Psoas muscle (tissue), 8 donors: ENCODE measurements around the gene WNT6. TPM values are rescaled to one million over a fixed set of nuclear protein-coding genes. Genes with fewer than 3 reads are reported as not detected.

Experiments used
- ATAC-seq, 4 donors: fragments of 200-7000 bp; cut with Tn5 transposase; one replicate each; pipeline ENCODE4 v1.9.1; 2020; ENCODE audit warnings: moderate library complexity in 3 of 4, mild to moderate bottlenecking in 2 of 4
- DNase-seq, 2 donors: peaks; one replicate each; pipeline ENCODE4 v3.0.0-alpha.2; 2020
- H3K27ac ChIP-seq: fragments of 200-600 bp; one replicate; pipeline ENCODE4 v1.8.0; 2022
- H3K27me3 ChIP-seq, 3 donors: fragments of 200-600 bp in 1 of 3; one replicate each; pipeline versions ENCODE4 v1.6.1 to v1.8.0; 2013 to 2022; ENCODE audit warnings: low read length in 2 of 3, mild to moderate bottlenecking in 2 of 3, moderate library complexity in 1 of 3; ENCODE audit not compliant: insufficient read depth in 3 of 3
- H3K36me3 ChIP-seq, 2 donors: fragments of 200-600 bp in 1 of 2; one replicate each; pipeline versions ENCODE4 v1.6.1 to v1.8.0; 2013 to 2022; ENCODE audit warnings: low read depth in 1 of 2, mild to moderate bottlenecking in 1 of 2, moderate library complexity in 1 of 2; ENCODE audit not compliant: insufficient read depth in 1 of 2
- H3K4me1 ChIP-seq: fragments of 200-600 bp; one replicate; pipeline ENCODE4 v1.8.0; 2022
- H3K4me3 ChIP-seq: fragments of 200-600 bp; one replicate; pipeline ENCODE4 v1.8.0; 2022; ENCODE audit warnings: mild to moderate bottlenecking
- H3K9me3 ChIP-seq: fragments of 200-600 bp; one replicate; pipeline ENCODE4 v1.8.0; 2022
- CTCF ChIP-seq: fragments of 200-600 bp; IDR thresholded peaks from one replicate; pipeline ENCODE4 v1.8.0; 2022; ENCODE audit warnings: antibody characterized with exemption
- WGBS, 3 donors: extraction: QIAGEN DNeasy Blood & Tissue Kit; methylation state at CpG; one replicate each; pipeline versions ENCODE4 v1.1.6 to v1.1.7; 2013; 5-methylcytosine and 5-hydroxymethylcytosine counted together
- intact Hi-C, 2 donors: fragments of 100-400 bp; cut with DNase I; formaldehyde crosslinking; loops; one replicate each; pipeline versions ENCODE4 v1.11.0 to v1.14.2; 2022
- polyA plus RNA-seq, 3 donors: library from polyadenylated mRNA; stranded (reverse); fragments of 200-250 nt; gene quantifications; one replicate each; pipeline ENCODE4 v1.2.3, GENCODE V29; 2013
- total RNA-seq, 4 donors: library from RNA; stranded (reverse); fragmentation: NEBNext Ultra II Directional in 2 of 4; extraction: Animal tissue kit (Norgen Biotek cat#: 25700) in 2 of 4; gene quantifications; one replicate each; pipeline versions ENCODE4 v1.2.1 to v1.2.4, GENCODE V29; 2021 to 2023
- donor health status: healthy with polysubstance abuse.
- donor health status: DM: no; HTN: no; CAD: no; lungs with moderate emphysema.
- donor health status: Bipolar disorder and iron deficiency.
- donor health status: healthy.
- donor health status: DM: yes; HTN: yes; CAD: no.
- donor health status: DM: no; HTN: no; CAD: no.
- donor health status: DM: no; HTN: no; CAD: no.
- donor health status: DM: yes; HTN: yes; CAD: no.

WNT6 gene
- total and polyA plus RNA-seq, 7 donors: 0.05 to 1.0 (median 0.20) TPM

- ATAC-seq: no peak
- Histone ChIP-seq H3K36me3 (peaks cover 0 to 9% of the 10 kb centered on the region in 2 donors), H3K4me1 (peaks cover 44% of the 10 kb centered on the region), H3K27me3 (no peaks in the 10 kb centered on the region), H3K4me3 (no peak overlapping the region), H3K27ac (peak overlapping the region; percentile 91), H3K9me3 (no peaks in the 10 kb centered on the region)
- 60 to 89% (median 69%) methylated on average over 10 of the region's 10 CpGs for WGBS, 3 donors
- peak in 1 of 2 donors; percentile 27 for DNase-seq
- no peak for TF ChIP-seq CTCF
- intact Hi-C loops: no loop called here
Measured at GRCh38 chr2:218826791-218827190, 32.8 kb upstream of the WNT6 start.

- H3K9me3 ChIP-seq: no peaks in the 10 kb centered on the region
- peaks cover 55% of the 10 kb centered on the region for H3K4me1 ChIP-seq
- H3K27me3 ChIP-seq: no peaks in the 10 kb centered on the region
- intact Hi-C loops: no loop called here
- ATAC-seq (no peak), DNase-seq (no peak)
- TF ChIP-seq CTCF: no peak
- H3K27ac ChIP-seq: peak overlapping the region; percentile 91
- peak overlapping the region; percentile 69 for H3K4me3 ChIP-seq
- WGBS, 3 donors: 62 to 75% (median 67%) methylated on average over 14 of the region's 14 CpGs
- peaks cover 0 to 9% of the 10 kb centered on the region in 2 donors for H3K36me3 ChIP-seq
Measured at GRCh38 chr2:218827701-218828476, 31.7 kb upstream of the WNT6 start.

- peaks cover 58% of the 10 kb centered on the region for H3K4me1 ChIP-seq
- ATAC-seq (no peak), DNase-seq (no peak)
- intact Hi-C loops: no loop called here
- WGBS, 3 donors: 80 to 94% (median 89%) methylated on average over 4 of the region's 4 CpGs
- no peaks in the 10 kb centered on the region for H3K9me3 ChIP-seq
- no peaks in the 10 kb centered on the region for H3K27me3 ChIP-seq
- H3K4me3 ChIP-seq: peak overlapping the region; percentile 69
- peak overlapping the region; percentile 91 for H3K27ac ChIP-seq
- peaks cover 0 to 7% of the 10 kb centered on the region in 2 donors for H3K36me3 ChIP-seq
- no peak for TF ChIP-seq CTCF
Measured at GRCh38 chr2:218828477-218828778, 31.2 kb upstream of the WNT6 start.

GRCh38 chr2:218829868-218830451 lies 29.6 kb upstream of the WNT6 start:
- peak; percentile 55 to 66 (median 64) for ATAC-seq
- 22 to 40% (median 35%) methylated on average over 17 of the region's 17 CpGs for WGBS, 3 donors
- intact Hi-C loops: loop anchor here in 1 of 2 donors (5.0 kb wide), 1 partner anchor 48 kb away; the partner anchor contains the start of gene CYP27A1

More at GRCh38 chr2:218829868-218830451, 29.6 kb upstream of the WNT6 start:
- no peaks in the 10 kb centered on the region for H3K36me3 ChIP-seq
- peak overlapping the region; percentile 69 for H3K4me3 ChIP-seq
- H3K9me3 ChIP-seq: no peaks in the 10 kb centered on the region
- H3K27ac ChIP-seq: peak overlapping the region; percentile 91
- peaks cover 67% of the 10 kb centered on the region for H3K4me1 ChIP-seq
- no peaks in the 10 kb centered on the region for H3K27me3 ChIP-seq
- no peak for TF ChIP-seq CTCF
- DNase-seq: peak; percentile 77 to 94
